ENCODE measurements around the gene TGFB3. TPM values are rescaled to one million over a fixed set of nuclear protein-coding genes. Genes with fewer than 3 reads are reported as not detected.
A peak's percentile ranks its signal among the peaks of the same experiment; 100 is the strongest.

TGFB3 gene
- total RNA-seq, 1 experiment from 2014 or later = 1.6 TPM

GRCh38 chr14:75979071-75979571 is 2.7 kb downstream of the TGFB3 start:
- Histone ChIP-seq H3K4me1 (ENCODE audit: control insufficient read depth in 1 of 2, insufficient read depth in 2 of 2, low read length in 2 of 2) (peaks cover 10 to 16% of the 10 kb centered on the region in 2 experiments), H4K20me1 (ENCODE audit: insufficient read depth) (no peaks in the 10 kb centered on the region), H2AFZ (ENCODE audit: low read depth, low read length, poor library complexity, severe bottlenecking) (no peak overlapping the region), H3K79me2 (ENCODE audit: insufficient read depth, low read length) (no peaks in the 10 kb centered on the region), H3K36me3 (ENCODE audit: control insufficient read depth in 1 of 2, insufficient read depth in 2 of 2, low read length in 2 of 2) (no peaks in the 10 kb centered on the region), H3K4me3 (replicated peaks in 1 of 2; ENCODE audit: low read depth in 1 of 2, low read length in 2 of 2) (no peak overlapping the region), H3K9ac (ENCODE audit: low read length) (no peak overlapping the region), H3K9me2 (ENCODE audit: insufficient read depth) (no peaks in the 10 kb centered on the region), H3K27me3 (ENCODE audit: insufficient read depth, low read length) (no peaks in the 10 kb centered on the region), H3K27ac (ENCODE audit: low read depth, low read length) (no peak overlapping the region), H3K9me3 (ENCODE audit: control insufficient read depth in 1 of 2, insufficient read depth in 1 of 2, low read depth in 1 of 2, low read length in 2 of 2) (no peaks in the 10 kb centered on the region), H3K4me2 (ENCODE audit: low read length) (no peak overlapping the region)
- intact Hi-C loops (cut with micrococcal nuclease) = no loop called here
- CTCF ChIA-PET = interaction anchor here (0.8 to 4.8 kb wide), 8 partner anchors 73 to 402 kb away, joined by 3 to 47 read pairs (median 8); partner anchors contain the start of genes ERG28 and TTLL5
- no TSS peak for BruUV-seq (replicated peaks)
- DNase-seq (ENCODE audit: low read depth, low spot score) (no peak), ATAC-seq (peak; percentile 35; the same call in 1 of the 2 replicates)
- POLR2A ChIA-PET = interaction anchor here (1.1 kb wide), 1 partner anchor 270 kb away, joined by 5 read pairs; no protein-coding TSS in a partner anchor
- RAD21 ChIA-PET (ENCODE audit: low non-redundant PET in 1 of 2, low total read pairs in 2 of 2, uncharacterized antibody in 2 of 2, unreplicated experiment in 2 of 2) = interaction anchor here (0.7 to 3.1 kb wide), 9 partner anchors 71 to 270 kb away, joined by 3 to 10 read pairs (median 5); no protein-coding TSS in a partner anchor
- TF ChIP-seq REST (IDR thresholded peaks at IDR 0.05; ENCODE audit: low read depth) (no peak), CTCF (IDR thresholded peaks at IDR 0.05 in 2 of 3, conservative IDR thresholded peaks at IDR 0.05 in 1 of 3; ENCODE audit: borderline replicate concordance in 1 of 3, insufficient read depth in 1 of 3, low read depth in 2 of 3, low read length in 2 of 3) (peak; percentile 67 to 73 (median 68)), JUND (IDR thresholded peaks at IDR 0.05) (no peak), ZFX (IDR thresholded peaks at IDR 0.05) (no peak), RAD21 (IDR thresholded peaks at IDR 0.05; ENCODE audit: low read depth) (peak; percentile 81)
